H9 (cell line): ENCODE measurements around the gene CEP164. TPM values are rescaled to one million over a fixed set of nuclear protein-coding genes. Genes with fewer than 3 reads are reported as not detected.

Experiments
- DNase-seq: peaks from one replicate; pipeline ENCODE4 v3.0.0-alpha.2; 2017
- H2AFZ ChIP-seq: one replicate; pipeline ENCODE4 v1.6.1; 2013; ENCODE audit warnings: mild to moderate bottlenecking, low read length, control low read depth, moderate library complexity
- H2AK5ac ChIP-seq: 2 replicates; pipeline ENCODE4 v1.6.1; 2013; ENCODE audit warnings: low read length, control low read depth, mixed read lengths; ENCODE audit not compliant: insufficient read length
- H2BK120ac ChIP-seq: one replicate; pipeline ENCODE4 v1.6.1; 2013; ENCODE audit warnings: low read depth, mild to moderate bottlenecking, low read length, control low read depth, inconsistent platforms; ENCODE audit not compliant: poor library complexity, severe bottlenecking
- H2BK12ac ChIP-seq: 2 replicates; pipeline ENCODE4 v1.6.1; 2013; ENCODE audit warnings: low read length, control low read depth, mixed read lengths, low read depth; ENCODE audit not compliant: insufficient read length
- H2BK15ac ChIP-seq: 2 replicates; pipeline ENCODE4 v1.6.1; 2013; ENCODE audit warnings: low read depth, low read length, control low read depth
- H2BK20ac ChIP-seq: one replicate; pipeline ENCODE4 v1.6.1; 2013; ENCODE audit warnings: low read depth, mild to moderate bottlenecking, low read length, control low read depth, inconsistent platforms; ENCODE audit not compliant: poor library complexity, severe bottlenecking
- H2BK5ac ChIP-seq: 2 replicates; pipeline ENCODE4 v1.6.1; 2013; ENCODE audit warnings: low read length, control low read depth, mixed read lengths; ENCODE audit not compliant: insufficient read length
- H3K14ac ChIP-seq: 2 replicates; pipeline ENCODE4 v1.6.1; 2013; ENCODE audit warnings: low read length, control low read depth; ENCODE audit not compliant: insufficient read depth
- H3K18ac ChIP-seq: 2 replicates; pipeline ENCODE4 v1.6.1; 2013; ENCODE audit warnings: low read depth, mild to moderate bottlenecking, mixed read lengths, low read length, control low read depth; ENCODE audit not compliant: insufficient read length
- H3K23ac ChIP-seq: 2 replicates; pipeline ENCODE4 v1.6.1; 2013; ENCODE audit warnings: low read length, control low read depth, mixed read lengths, low read depth; ENCODE audit not compliant: insufficient read length
- H3K23me2 ChIP-seq: 2 replicates; pipeline ENCODE4 v1.6.1; 2013; ENCODE audit warnings: low read depth, mild to moderate bottlenecking, mixed read lengths, low read length, control low read depth; ENCODE audit not compliant: insufficient read length, poor library complexity, severe bottlenecking
- H3K27ac ChIP-seq: 2 replicates; pipeline ENCODE4 v1.5.1; 2013; ENCODE audit warnings: low read length, control low read depth, mixed read lengths, low read depth; ENCODE audit not compliant: insufficient read length
- H3K27me3 ChIP-seq: 2 replicates; pipeline ENCODE4 v1.6.1; 2013; ENCODE audit warnings: low read length, control low read depth, inconsistent platforms; ENCODE audit not compliant: insufficient read depth
- H3K4ac ChIP-seq: 2 replicates; pipeline ENCODE4 v1.6.1; 2013; ENCODE audit warnings: low read depth, mild to moderate bottlenecking, control low read depth, inconsistent platforms, low read length, moderate library complexity
- H3K4me1 ChIP-seq: 2 replicates; pipeline ENCODE4 v1.6.1; 2013; ENCODE audit warnings: low read length, control low read depth, inconsistent platforms; ENCODE audit not compliant: insufficient read depth
- H3K4me2 ChIP-seq: 2 replicates; pipeline ENCODE4 v1.6.1; 2013; ENCODE audit warnings: low read length, control low read depth, mixed read lengths; ENCODE audit not compliant: insufficient read length, insufficient read depth
- H3K56ac ChIP-seq: 2 replicates; pipeline ENCODE4 v1.6.1; 2013; ENCODE audit warnings: low read depth, mild to moderate bottlenecking, mixed read lengths, low read length, control low read depth; ENCODE audit not compliant: insufficient read length
- H3K79me1 ChIP-seq: 2 replicates; pipeline ENCODE4 v1.6.1; 2013; ENCODE audit warnings: low read depth, mild to moderate bottlenecking, moderate library complexity, low read length, control low read depth, inconsistent platforms; ENCODE audit not compliant: insufficient read depth, poor library complexity, severe bottlenecking
- H3K79me2 ChIP-seq: 2 replicates; pipeline ENCODE4 v1.6.1; 2013; ENCODE audit warnings: low read length, control low read depth, inconsistent platforms; ENCODE audit not compliant: insufficient read depth
- H3K9ac ChIP-seq: 2 replicates; pipeline ENCODE4 v1.6.1; 2013; ENCODE audit warnings: low read length, control low read depth, mixed read lengths; ENCODE audit not compliant: insufficient read length; ENCODE audit errors: extremely low read depth
- H3K9me3 ChIP-seq: one replicate; pipeline ENCODE4 v1.6.1; 2013; ENCODE audit warnings: low read depth, low read length, inconsistent platforms; ENCODE audit not compliant: control insufficient read depth
- H3T11ph ChIP-seq: one replicate; pipeline ENCODE4 v1.6.1; 2013; ENCODE audit warnings: mild to moderate bottlenecking, low read length, control low read depth, inconsistent platforms
- H4K20me1 ChIP-seq: one replicate; pipeline ENCODE4 v1.6.1; 2013; ENCODE audit not compliant: control insufficient read depth, insufficient read length, insufficient read depth
- H4K5ac ChIP-seq: 2 replicates; pipeline ENCODE4 v1.6.1; 2013; ENCODE audit warnings: low read depth, mild to moderate bottlenecking, mixed read lengths, low read length, control low read depth; ENCODE audit not compliant: insufficient read length
- H4K8ac ChIP-seq: replicated peaks from 2 replicates; pipeline ENCODE4 v1.6.1; 2013; ENCODE audit warnings: low read length, control low read depth, mixed read lengths, low read depth; ENCODE audit not compliant: insufficient read length
- H4K91ac ChIP-seq: 2 replicates; pipeline ENCODE4 v1.6.1; 2013; ENCODE audit warnings: low read depth, mild to moderate bottlenecking, moderate library complexity, mixed read lengths, low read length, control low read depth; ENCODE audit not compliant: insufficient read length
- H3K27ac Mint-ChIP-seq, 3 experiments: 2 replicates in 2 of 3; 3 replicates in 1 of 3; pipeline ENCODE4 v1.8.0; 2020 to 2021; ENCODE audit warnings: mixed read lengths in 3 of 3, mild to moderate bottlenecking in 1 of 3, moderate library complexity in 1 of 3
- H3K27me3 Mint-ChIP-seq: 2 replicates; pipeline ENCODE4 v1.8.0; 2021; ENCODE audit warnings: low read depth, mild to moderate bottlenecking, moderate library complexity, mixed read lengths
- H3K36me3 Mint-ChIP-seq, 3 experiments: 2 replicates in 2 of 3; 3 replicates in 1 of 3; pipeline ENCODE4 v1.8.0; 2020 to 2021; ENCODE audit warnings: low read depth in 3 of 3, mixed read lengths in 3 of 3; ENCODE audit not compliant: insufficient read depth in 1 of 3
- H3K4me1 Mint-ChIP-seq, 2 experiments: 2 replicates each; pipeline ENCODE4 v1.8.0; 2020; ENCODE audit warnings: mixed read lengths in 2 of 2
- H3K4me3 Mint-ChIP-seq, 2 experiments: 2 replicates in 1 of 2; 3 replicates in 1 of 2; pipeline ENCODE4 v1.8.0; 2020 to 2021; ENCODE audit warnings: mild to moderate bottlenecking in 2 of 2, mixed read lengths in 2 of 2, moderate library complexity in 1 of 2
- H3K9me3 Mint-ChIP-seq, 2 experiments: 2 replicates in 1 of 2; 3 replicates in 1 of 2; pipeline ENCODE4 v1.8.0; 2020; ENCODE audit warnings: mild to moderate bottlenecking in 2 of 2, mixed read lengths in 2 of 2, moderate library complexity in 1 of 2
- CTCF ChIP-seq: fragments of 200-600 bp; sonication (generic); conservative IDR thresholded peaks from 3 replicates; pipeline ENCODE4 v1.8.0; 2021; ENCODE audit warnings: antibody characterized with exemption, mild to moderate bottlenecking
- WGBS: extraction: QIAGEN DNeasy Blood & Tissue Kit; methylation state at CpG from one replicate; pipeline ENCODE4 v1.1.7; 2013; ENCODE audit warnings: missing lambda C conversion rate, low lambda C conversion rate, mixed read lengths; ENCODE audit not compliant: insufficient read length; ENCODE audit errors: extremely low coverage; 5-methylcytosine and 5-hydroxymethylcytosine counted together
- total RNA-seq: library from RNA; stranded (reverse); gene quantifications from 2 replicates; pipeline ENCODE4 v1.2.1, GENCODE V29; 2021

CEP164 gene
- total RNA-seq, 1 experiment from 2014 or later, result 24.9 TPM

- no peaks in the 10 kb centered on the region for H3K4me1 ChIP-seq
- H4K91ac ChIP-seq, result no peak overlapping the region
- H3K56ac ChIP-seq, result no peak overlapping the region
- no peak overlapping the region for H3K27ac ChIP-seq
- H2BK15ac ChIP-seq, result no peak overlapping the region
- no peak for DNase-seq
- H3K4ac ChIP-seq, result no peak overlapping the region
- no peak overlapping the region for H2BK5ac ChIP-seq
- no peaks in the 10 kb centered on the region for H3K9me3 ChIP-seq
- no peak overlapping the region for H3K23ac ChIP-seq
- H2BK120ac ChIP-seq, result no peak overlapping the region
- H3K9ac ChIP-seq, result no peak overlapping the region
- WGBS, result no CpG with 5 or more reads among the region's 12 CpGs
- no peaks in the 10 kb centered on the region for H3K27me3 ChIP-seq
- H3K23me2 ChIP-seq, result no peaks in the 10 kb centered on the region
- H3K14ac ChIP-seq, result no peak overlapping the region; the same call in 1 of the 2 replicates
- peaks cover 14% of the 10 kb centered on the region for H3K27me3 Mint-ChIP-seq
- H3K79me2 ChIP-seq, result no peaks in the 10 kb centered on the region
- H2BK12ac ChIP-seq, result no peak overlapping the region
- H3K9me3 Mint-ChIP-seq, result no peaks in the 10 kb centered on the region
- peaks cover 0 to 5% of the 10 kb centered on the region in 2 experiments; a peak in 2 of 4 replicates for H3K4me1 Mint-ChIP-seq
- no peak overlapping the region for H4K8ac ChIP-seq
- no peak overlapping the region for H4K5ac ChIP-seq
- H4K20me1 ChIP-seq, result no peaks in the 10 kb centered on the region
- H3K18ac ChIP-seq, result no peak overlapping the region
- H2BK20ac ChIP-seq, result no peak overlapping the region
- H2AFZ ChIP-seq, result no peak overlapping the region
- no peak overlapping the region for H3K4me2 ChIP-seq
- no peak overlapping the region for H3K4me3 Mint-ChIP-seq
- no peaks in the 10 kb centered on the region for H3K79me1 ChIP-seq
- TF ChIP-seq CTCF, result no peak
- H3T11ph ChIP-seq, result no peak overlapping the region
- H3K36me3 Mint-ChIP-seq, result no peaks in the 10 kb centered on the region; a peak in 1 of 7 replicates
- no peak overlapping the region for H3K27ac Mint-ChIP-seq
- H2AK5ac ChIP-seq, result no peak overlapping the region
These were observed 92.5 kb downstream of the CEP164 start for GRCh38 chr11:117420143-117420485.
